Brain microvascular endothelial cell (primary cell): ENCODE measurements around the gene NSD1.

Experiments
- DNase-seq: peaks from one replicate; pipeline ENCODE4 v3.0.0-alpha.2; 2020
- H3K27ac ChIP-seq: fragments of 250-450 bp; sonication (Bioruptor Pico); 2 replicates; pipeline ENCODE4 v1.5.1; 2020; ENCODE audit warnings: mild to moderate bottlenecking, moderate library complexity
- H3K27me3 ChIP-seq: fragments of 250-450 bp; sonication (Bioruptor Pico); replicated peaks from 2 replicates; pipeline ENCODE4 v1.5.1; 2020; ENCODE audit warnings: mild to moderate bottlenecking
- H3K36me3 ChIP-seq: fragments of 250-450 bp; sonication (Bioruptor Pico); replicated peaks from 2 replicates; pipeline ENCODE4 v1.5.1; 2020; ENCODE audit warnings: mild to moderate bottlenecking
- H3K4me3 ChIP-seq: 2 replicates; pipeline ENCODE4 v1.5.1; 2011; ENCODE audit warnings: low read depth, mild to moderate bottlenecking, control low read depth, low read length, moderate library complexity
- CTCF ChIP-seq: IDR thresholded peaks from 2 replicates; pipeline ENCODE4 v1.5.1; 2011; ENCODE audit warnings: low read depth, mild to moderate bottlenecking, moderate library complexity, low read length, control low read depth, inconsistent platforms; ENCODE audit errors: missing control alignments
- in situ Hi-C: cut with HindIII; loops from 2 replicates; pipeline ENCODE4 v1.10.0; 2017; ENCODE audit warnings: low sequenced_read_pairs, low pct_ligation_motif_present

NSD1 gene, protein sequence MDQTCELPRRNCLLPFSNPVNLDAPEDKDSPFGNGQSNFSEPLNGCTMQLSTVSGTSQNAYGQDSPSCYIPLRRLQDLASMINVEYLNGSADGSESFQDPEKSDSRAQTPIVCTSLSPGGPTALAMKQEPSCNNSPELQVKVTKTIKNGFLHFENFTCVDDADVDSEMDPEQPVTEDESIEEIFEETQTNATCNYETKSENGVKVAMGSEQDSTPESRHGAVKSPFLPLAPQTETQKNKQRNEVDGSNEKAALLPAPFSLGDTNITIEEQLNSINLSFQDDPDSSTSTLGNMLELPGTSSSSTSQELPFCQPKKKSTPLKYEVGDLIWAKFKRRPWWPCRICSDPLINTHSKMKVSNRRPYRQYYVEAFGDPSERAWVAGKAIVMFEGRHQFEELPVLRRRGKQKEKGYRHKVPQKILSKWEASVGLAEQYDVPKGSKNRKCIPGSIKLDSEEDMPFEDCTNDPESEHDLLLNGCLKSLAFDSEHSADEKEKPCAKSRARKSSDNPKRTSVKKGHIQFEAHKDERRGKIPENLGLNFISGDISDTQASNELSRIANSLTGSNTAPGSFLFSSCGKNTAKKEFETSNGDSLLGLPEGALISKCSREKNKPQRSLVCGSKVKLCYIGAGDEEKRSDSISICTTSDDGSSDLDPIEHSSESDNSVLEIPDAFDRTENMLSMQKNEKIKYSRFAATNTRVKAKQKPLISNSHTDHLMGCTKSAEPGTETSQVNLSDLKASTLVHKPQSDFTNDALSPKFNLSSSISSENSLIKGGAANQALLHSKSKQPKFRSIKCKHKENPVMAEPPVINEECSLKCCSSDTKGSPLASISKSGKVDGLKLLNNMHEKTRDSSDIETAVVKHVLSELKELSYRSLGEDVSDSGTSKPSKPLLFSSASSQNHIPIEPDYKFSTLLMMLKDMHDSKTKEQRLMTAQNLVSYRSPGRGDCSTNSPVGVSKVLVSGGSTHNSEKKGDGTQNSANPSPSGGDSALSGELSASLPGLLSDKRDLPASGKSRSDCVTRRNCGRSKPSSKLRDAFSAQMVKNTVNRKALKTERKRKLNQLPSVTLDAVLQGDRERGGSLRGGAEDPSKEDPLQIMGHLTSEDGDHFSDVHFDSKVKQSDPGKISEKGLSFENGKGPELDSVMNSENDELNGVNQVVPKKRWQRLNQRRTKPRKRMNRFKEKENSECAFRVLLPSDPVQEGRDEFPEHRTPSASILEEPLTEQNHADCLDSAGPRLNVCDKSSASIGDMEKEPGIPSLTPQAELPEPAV (N-terminal part only)

GRCh38 chr5:177133096-177133852, at the start of gene NSD1:
Gene NSD1 (plus strand): TSS chr5:177133773. CDS start chr5:177135104, 1,331 bp downstream.
- Histone ChIP-seq H3K27me3 (no peaks in the 10 kb centered on the region), H3K36me3 (peaks cover 5% of the 10 kb centered on the region), H3K4me3 (peak within 1 kb of the TSS; percentile 66), H3K27ac (peak within 1 kb of the TSS; percentile 66)
- DNase-seq, result peak; percentile 49
- in situ Hi-C loops, result no loop called here
- no peak for TF ChIP-seq CTCF

GRCh38 chr5:177084175-177084574, 49.4 kb upstream of the NSD1 start:
- Histone ChIP-seq H3K27ac (no peak overlapping the region), H3K27me3 (no peaks in the 10 kb centered on the region), H3K4me3 (no peak overlapping the region), H3K36me3 (no peaks in the 10 kb centered on the region)
- no peak for TF ChIP-seq CTCF
- DNase-seq, result no peak
- in situ Hi-C loops, result no loop called here

- no peaks in the 10 kb centered on the region for H3K27me3 ChIP-seq
- H3K4me3 ChIP-seq, result no peak overlapping the region
- no peak overlapping the region for H3K27ac ChIP-seq
- TF ChIP-seq CTCF, result no peak
- no peak for DNase-seq
- in situ Hi-C loops, result no loop called here
- H3K36me3 ChIP-seq, result no peaks in the 10 kb centered on the region
Observed at GRCh38 chr5:177085985-177086653, 47.5 kb upstream of the NSD1 start.

- no peak within 1 kb of the TSS for H3K27ac ChIP-seq
- peak; percentile 14 for DNase-seq
- TF ChIP-seq CTCF, result peak; percentile 38
- in situ Hi-C loops, result no loop called here
- H3K36me3 ChIP-seq, result no peaks in the 10 kb centered on the region
- H3K27me3 ChIP-seq, result no peaks in the 10 kb centered on the region
- peak within 1 kb of the TSS; percentile 45 for H3K4me3 ChIP-seq
Observed at GRCh38 chr5:177086654-177087397, 46.7 kb upstream of the NSD1 start, which contains the start of gene FGFR4. Gene FGFR4 (plus strand): TSS chr5:177086915. CDS start chr5:177089603, 2,688 bp downstream.
